ENCODE measurements around the gene VPREB3. TPM values are rescaled to one million over a fixed set of nuclear protein-coding genes. Genes with fewer than 3 reads are reported as not detected.

Gene VPREB3
- total RNA-seq, 1 experiment from 2014 or later, result 2.4 TPM

GRCh38 chr22:23745791-23746190, 8.4 kb downstream of the VPREB3 start:
- ChIA-PET POLR2A (no interaction called here), CTCF (no interaction called here)
- no TSS peak for BruUV-seq (replicated peaks)

More at GRCh38 chr22:23745791-23746190, 8.4 kb downstream of the VPREB3 start:
- Histone ChIP-seq H2AFZ (ENCODE audit: low read depth, low read length, poor library complexity, severe bottlenecking) (no peak overlapping the region), H3K27ac (ENCODE audit: low read depth, low read length) (no peak overlapping the region), H3K27me3 (ENCODE audit: insufficient read depth, low read length) (no peaks in the 10 kb centered on the region), H3K36me3 (ENCODE audit: control insufficient read depth in 1 of 2, insufficient read depth in 2 of 2, low read length in 2 of 2) (peaks cover 0 to 8% of the 10 kb centered on the region in 2 experiments; a peak in 2 of 4 replicates), H3K9ac (ENCODE audit: low read length) (no peak overlapping the region), H4K20me1 (ENCODE audit: insufficient read depth) (no peaks in the 10 kb centered on the region), H3K4me2 (ENCODE audit: low read length) (no peak overlapping the region), H3K79me2 (ENCODE audit: insufficient read depth, low read length) (no peaks in the 10 kb centered on the region), H3K9me2 (ENCODE audit: insufficient read depth) (no peaks in the 10 kb centered on the region), H3K9me3 (ENCODE audit: control insufficient read depth in 1 of 2, insufficient read depth in 1 of 2, low read depth in 1 of 2, low read length in 2 of 2) (no peaks in the 10 kb centered on the region), H3K4me1 (ENCODE audit: control insufficient read depth in 1 of 2, insufficient read depth in 2 of 2, low read length in 2 of 2) (peaks cover 5 to 11% of the 10 kb centered on the region in 2 experiments), H3K4me3 (replicated peaks in 1 of 2; ENCODE audit: low read depth in 1 of 2, low read length in 2 of 2) (no peak overlapping the region)
- ATAC-seq, result no peak
- no peak for TF ChIP-seq SIN3A (IDR thresholded peaks at IDR 0.05; ENCODE audit: low read depth)
- TF ChIP-seq REST (IDR thresholded peaks at IDR 0.05; ENCODE audit: low read depth), result no peak
- no peak for TF ChIP-seq CBX3 (IDR thresholded peaks at IDR 0.05; ENCODE audit: low read depth)
- no peak for TF ChIP-seq FOSL1 (IDR thresholded peaks at IDR 0.05; ENCODE audit: low read depth)
- no peak for TF ChIP-seq SRF (IDR thresholded peaks at IDR 0.05; ENCODE audit: low read depth)
- no peak for TF ChIP-seq POLR2AphosphoS5 (IDR thresholded peaks at IDR 0.05; ENCODE audit: low read depth, low read length)
- TF ChIP-seq ZNF274 (IDR thresholded peaks at IDR 0.05; ENCODE audit: low read depth, low read length), result no peak
- DNase-seq (ENCODE audit: low read depth, low spot score), result no peak
- intact Hi-C loops (cut with micrococcal nuclease), result no loop called here
- RAD21 ChIA-PET (ENCODE audit: low non-redundant PET in 1 of 2, low total read pairs in 2 of 2, uncharacterized antibody in 2 of 2, unreplicated experiment in 2 of 2), result no interaction called here

Data from HCT116 (cell line).